ENCODE data around the gene GPR42. TPM values are rescaled to one million over a fixed set of nuclear protein-coding genes. Genes with fewer than 3 reads are reported as not detected.

GPR42 gene
- total RNA-seq, 1 experiment from 2014 or later = not detected

GRCh38 chr19:35408284-35409171 is 37.7 kb downstream of the GPR42 start:
- CTCF ChIA-PET = no interaction called here
- H3K9me3 Mint-ChIP-seq = no peaks in the 10 kb centered on the region
- POLR2A ChIA-PET = no interaction called here
- H3K27me3 Mint-ChIP-seq (ENCODE audit: low read depth) = peaks cover 11% of the 10 kb centered on the region
- H3K4me1 Mint-ChIP-seq = no peaks in the 10 kb centered on the region
- H3K4me3 Mint-ChIP-seq = no peak overlapping the region
- DNase-seq (ENCODE audit: low spot score) (no peak), ATAC-seq (no peak)
- no peaks in the 10 kb centered on the region for H3K36me3 Mint-ChIP-seq
- H3K27ac Mint-ChIP-seq = no peak overlapping the region
- TF ChIP-seq ZNF317 (CRISPR knock-in tag; IDR thresholded peaks at IDR 0.05; ENCODE audit: borderline replicate concordance, low read depth) (no peak), ESRRA (CRISPR knock-in tag; IDR thresholded peaks at IDR 0.05; ENCODE audit: borderline replicate concordance) (no peak), GTF2I (CRISPR knock-in tag; conservative IDR thresholded peaks at IDR 0.05) (no peak), TP53 (CRISPR knock-in tag; IDR thresholded peaks at IDR 0.05) (no peak), ATF6 (CRISPR knock-in tag; IDR thresholded peaks at IDR 0.05) (no peak), ELF4 (CRISPR knock-in tag; IDR thresholded peaks at IDR 0.05; ENCODE audit: low read depth) (no peak), SMAD4 (CRISPR knock-in tag; IDR thresholded peaks at IDR 0.05) (no peak), MXD4 (CRISPR knock-in tag; IDR thresholded peaks at IDR 0.05; ENCODE audit: borderline replicate concordance) (no peak), CBFB (CRISPR knock-in tag; IDR thresholded peaks at IDR 0.05; ENCODE audit: low read depth) (no peak), NFATC4 (CRISPR knock-in tag; IDR thresholded peaks at IDR 0.05) (no peak), JAZF1 (CRISPR knock-in tag; IDR thresholded peaks at IDR 0.05) (no peak), KAT7 (CRISPR knock-in tag; IDR thresholded peaks at IDR 0.05; ENCODE audit: borderline replicate concordance) (no peak), IRF2 (CRISPR knock-in tag; IDR thresholded peaks at IDR 0.05; ENCODE audit: borderline replicate concordance, low read depth) (no peak)
- TF ChIP-seq, protein P1, sequence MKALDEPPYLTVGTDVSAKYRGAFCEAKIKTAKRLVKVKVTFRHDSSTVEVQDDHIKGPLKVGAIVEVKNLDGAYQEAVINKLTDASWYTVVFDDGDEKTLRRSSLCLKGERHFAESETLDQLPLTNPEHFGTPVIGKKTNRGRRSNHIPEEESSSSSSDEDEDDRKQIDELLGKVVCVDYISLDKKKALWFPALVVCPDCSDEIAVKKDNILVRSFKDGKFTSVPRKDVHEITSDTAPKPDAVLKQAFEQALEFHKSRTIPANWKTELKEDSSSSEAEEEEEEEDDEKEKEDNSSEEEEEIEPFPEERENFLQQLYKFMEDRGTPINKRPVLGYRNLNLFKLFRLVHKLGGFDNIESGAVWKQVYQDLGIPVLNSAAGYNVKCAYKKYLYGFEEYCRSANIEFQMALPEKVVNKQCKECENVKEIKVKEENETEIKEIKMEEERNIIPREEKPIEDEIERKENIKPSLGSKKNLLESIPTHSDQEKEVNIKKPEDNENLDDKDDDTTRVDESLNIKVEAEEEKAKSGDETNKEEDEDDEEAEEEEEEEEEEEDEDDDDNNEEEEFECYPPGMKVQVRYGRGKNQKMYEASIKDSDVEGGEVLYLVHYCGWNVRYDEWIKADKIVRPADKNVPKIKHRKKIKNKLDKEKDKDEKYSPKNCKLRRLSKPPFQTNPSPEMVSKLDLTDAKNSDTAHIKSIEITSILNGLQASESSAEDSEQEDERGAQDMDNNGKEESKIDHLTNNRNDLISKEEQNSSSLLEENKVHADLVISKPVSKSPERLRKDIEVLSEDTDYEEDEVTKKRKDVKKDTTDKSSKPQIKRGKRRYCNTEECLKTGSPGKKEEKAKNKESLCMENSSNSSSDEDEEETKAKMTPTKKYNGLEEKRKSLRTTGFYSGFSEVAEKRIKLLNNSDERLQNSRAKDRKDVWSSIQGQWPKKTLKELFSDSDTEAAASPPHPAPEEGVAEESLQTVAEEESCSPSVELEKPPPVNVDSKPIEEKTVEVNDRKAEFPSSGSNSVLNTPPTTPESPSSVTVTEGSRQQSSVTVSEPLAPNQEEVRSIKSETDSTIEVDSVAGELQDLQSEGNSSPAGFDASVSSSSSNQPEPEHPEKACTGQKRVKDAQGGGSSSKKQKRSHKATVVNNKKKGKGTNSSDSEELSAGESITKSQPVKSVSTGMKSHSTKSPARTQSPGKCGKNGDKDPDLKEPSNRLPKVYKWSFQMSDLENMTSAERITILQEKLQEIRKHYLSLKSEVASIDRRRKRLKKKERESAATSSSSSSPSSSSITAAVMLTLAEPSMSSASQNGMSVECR (CRISPR knock-in tag; IDR thresholded peaks at IDR 0.05; ENCODE audit: borderline replicate concordance) = no peak
- TF ChIP-seq, protein P2, sequence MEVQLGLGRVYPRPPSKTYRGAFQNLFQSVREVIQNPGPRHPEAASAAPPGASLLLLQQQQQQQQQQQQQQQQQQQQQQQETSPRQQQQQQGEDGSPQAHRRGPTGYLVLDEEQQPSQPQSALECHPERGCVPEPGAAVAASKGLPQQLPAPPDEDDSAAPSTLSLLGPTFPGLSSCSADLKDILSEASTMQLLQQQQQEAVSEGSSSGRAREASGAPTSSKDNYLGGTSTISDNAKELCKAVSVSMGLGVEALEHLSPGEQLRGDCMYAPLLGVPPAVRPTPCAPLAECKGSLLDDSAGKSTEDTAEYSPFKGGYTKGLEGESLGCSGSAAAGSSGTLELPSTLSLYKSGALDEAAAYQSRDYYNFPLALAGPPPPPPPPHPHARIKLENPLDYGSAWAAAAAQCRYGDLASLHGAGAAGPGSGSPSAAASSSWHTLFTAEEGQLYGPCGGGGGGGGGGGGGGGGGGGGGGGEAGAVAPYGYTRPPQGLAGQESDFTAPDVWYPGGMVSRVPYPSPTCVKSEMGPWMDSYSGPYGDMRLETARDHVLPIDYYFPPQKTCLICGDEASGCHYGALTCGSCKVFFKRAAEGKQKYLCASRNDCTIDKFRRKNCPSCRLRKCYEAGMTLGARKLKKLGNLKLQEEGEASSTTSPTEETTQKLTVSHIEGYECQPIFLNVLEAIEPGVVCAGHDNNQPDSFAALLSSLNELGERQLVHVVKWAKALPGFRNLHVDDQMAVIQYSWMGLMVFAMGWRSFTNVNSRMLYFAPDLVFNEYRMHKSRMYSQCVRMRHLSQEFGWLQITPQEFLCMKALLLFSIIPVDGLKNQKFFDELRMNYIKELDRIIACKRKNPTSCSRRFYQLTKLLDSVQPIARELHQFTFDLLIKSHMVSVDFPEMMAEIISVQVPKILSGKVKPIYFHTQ (CRISPR knock-in tag; IDR thresholded peaks at IDR 0.05) = no peak
- TF ChIP-seq, protein P3, sequence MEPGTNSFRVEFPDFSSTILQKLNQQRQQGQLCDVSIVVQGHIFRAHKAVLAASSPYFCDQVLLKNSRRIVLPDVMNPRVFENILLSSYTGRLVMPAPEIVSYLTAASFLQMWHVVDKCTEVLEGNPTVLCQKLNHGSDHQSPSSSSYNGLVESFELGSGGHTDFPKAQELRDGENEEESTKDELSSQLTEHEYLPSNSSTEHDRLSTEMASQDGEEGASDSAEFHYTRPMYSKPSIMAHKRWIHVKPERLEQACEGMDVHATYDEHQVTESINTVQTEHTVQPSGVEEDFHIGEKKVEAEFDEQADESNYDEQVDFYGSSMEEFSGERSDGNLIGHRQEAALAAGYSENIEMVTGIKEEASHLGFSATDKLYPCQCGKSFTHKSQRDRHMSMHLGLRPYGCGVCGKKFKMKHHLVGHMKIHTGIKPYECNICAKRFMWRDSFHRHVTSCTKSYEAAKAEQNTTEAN (CRISPR knock-in tag; IDR thresholded peaks at IDR 0.05) = no peak
- TF ChIP-seq, protein P4, sequence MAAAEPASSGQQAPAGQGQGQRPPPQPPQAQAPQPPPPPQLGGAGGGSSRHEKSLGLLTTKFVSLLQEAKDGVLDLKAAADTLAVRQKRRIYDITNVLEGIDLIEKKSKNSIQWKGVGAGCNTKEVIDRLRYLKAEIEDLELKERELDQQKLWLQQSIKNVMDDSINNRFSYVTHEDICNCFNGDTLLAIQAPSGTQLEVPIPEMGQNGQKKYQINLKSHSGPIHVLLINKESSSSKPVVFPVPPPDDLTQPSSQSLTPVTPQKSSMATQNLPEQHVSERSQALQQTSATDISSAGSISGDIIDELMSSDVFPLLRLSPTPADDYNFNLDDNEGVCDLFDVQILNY (CRISPR knock-in tag; IDR thresholded peaks at IDR 0.05) = no peak

Measured in WTC11 (cell line).